HG03135 (cell line): Measurements from ENCODE around the gene PBX1.

ENCODE experiments used
- ATAC-seq: cut with Tn5 transposase; IDR thresholded peaks from one replicate; pipeline ENCODE4 v1.9.1; 2021; ENCODE audit warnings: mild to moderate bottlenecking, moderate library complexity; ENCODE audit not compliant: unreplicated experiment

Gene PBX1

DNA sequence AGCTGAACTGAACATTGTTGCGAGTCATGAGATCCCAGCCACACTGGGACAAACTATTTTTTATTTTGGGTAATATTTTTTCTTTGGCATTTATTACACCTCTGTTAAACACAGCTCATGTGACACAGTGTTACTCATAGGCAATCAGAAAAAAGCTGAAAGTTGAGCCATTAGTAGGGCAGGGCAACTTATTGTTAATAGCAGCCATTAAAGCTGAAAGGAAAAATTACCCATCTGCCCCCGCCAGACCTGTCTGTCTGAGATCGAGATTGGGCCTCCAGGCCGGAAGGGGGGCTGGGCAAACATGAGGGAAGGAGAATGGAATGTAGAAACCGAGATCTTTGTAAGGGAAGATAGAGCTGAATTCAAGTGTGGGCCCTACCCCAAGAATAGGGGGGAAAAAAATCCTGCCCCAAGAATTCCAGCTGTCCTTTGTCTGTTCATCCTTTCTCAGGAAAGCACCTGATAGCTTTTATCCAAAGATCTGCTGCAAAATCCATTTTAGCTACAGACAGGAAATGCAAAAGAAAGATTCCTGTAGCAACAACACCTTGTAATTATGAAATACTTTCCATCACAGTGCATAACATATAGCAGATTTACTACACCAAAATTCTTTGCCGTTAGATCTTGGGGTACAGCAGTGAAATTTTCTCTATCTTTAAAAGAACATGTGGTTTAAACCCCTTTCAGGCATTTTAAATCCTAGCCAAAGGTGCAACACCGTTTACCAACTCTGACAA lies 212.8 kb downstream of the PBX1 start:
- ATAC-seq = no peak

DNA sequence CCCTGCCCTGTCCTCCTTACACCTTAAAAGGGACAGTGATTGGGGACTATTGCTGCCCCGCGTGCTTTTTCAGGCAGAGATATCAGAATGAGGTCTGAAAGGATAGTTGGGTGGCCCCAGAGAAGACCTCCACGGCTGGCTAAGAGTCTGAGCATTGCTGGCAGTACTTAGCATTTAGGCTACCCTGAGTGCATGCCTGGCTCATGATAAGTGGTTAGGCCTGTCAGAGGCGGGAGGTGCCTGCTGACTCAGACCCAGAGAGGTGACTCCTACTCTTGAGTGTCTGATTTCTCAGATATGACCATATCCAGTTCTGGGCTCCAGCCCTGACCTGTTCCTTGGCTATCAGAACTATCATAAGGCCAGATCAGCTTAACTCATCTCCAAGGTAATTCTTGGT lies 213.7 kb downstream of the PBX1 start:
- ATAC-seq = no peak

DNA sequence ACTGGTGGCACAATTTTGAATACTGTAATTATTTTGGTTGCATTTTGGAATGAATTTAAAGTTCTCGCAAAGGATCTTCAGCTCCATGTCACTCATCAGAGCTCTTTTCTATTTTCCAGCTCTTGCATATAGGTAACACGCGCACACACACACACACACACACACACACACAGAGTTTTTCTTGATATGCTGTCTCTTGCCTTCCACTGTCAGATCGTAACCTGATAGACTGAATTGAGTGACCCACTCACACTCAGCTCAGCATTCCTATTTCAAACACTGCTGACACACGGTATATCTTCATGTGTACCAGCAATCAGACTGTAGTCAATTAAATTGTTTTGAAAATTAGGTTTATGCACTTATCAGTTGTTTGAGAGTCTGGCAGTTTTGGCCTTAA lies 214.1 kb downstream of the PBX1 start:
- ATAC-seq = no peak

DNA sequence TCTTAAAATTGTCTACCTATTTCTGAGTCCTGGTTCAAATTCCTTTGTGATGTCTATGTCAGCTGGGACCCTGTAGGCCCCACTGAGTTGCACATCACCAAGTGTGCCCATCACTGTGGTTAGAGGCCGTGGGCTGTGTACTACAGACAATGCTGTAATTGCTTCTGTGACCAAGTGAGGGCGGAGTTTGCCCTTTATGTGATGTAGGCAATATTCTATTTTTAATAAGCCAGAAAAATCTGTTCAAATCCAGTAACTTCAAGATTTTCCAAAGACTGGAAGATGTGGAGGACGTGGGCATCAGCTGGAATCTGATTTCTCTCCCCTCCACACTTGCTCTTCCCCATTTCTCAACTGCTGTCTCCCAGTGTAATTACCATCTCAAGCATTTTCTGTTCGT lies 215.4 kb downstream of the PBX1 start:
- no peak for ATAC-seq

DNA sequence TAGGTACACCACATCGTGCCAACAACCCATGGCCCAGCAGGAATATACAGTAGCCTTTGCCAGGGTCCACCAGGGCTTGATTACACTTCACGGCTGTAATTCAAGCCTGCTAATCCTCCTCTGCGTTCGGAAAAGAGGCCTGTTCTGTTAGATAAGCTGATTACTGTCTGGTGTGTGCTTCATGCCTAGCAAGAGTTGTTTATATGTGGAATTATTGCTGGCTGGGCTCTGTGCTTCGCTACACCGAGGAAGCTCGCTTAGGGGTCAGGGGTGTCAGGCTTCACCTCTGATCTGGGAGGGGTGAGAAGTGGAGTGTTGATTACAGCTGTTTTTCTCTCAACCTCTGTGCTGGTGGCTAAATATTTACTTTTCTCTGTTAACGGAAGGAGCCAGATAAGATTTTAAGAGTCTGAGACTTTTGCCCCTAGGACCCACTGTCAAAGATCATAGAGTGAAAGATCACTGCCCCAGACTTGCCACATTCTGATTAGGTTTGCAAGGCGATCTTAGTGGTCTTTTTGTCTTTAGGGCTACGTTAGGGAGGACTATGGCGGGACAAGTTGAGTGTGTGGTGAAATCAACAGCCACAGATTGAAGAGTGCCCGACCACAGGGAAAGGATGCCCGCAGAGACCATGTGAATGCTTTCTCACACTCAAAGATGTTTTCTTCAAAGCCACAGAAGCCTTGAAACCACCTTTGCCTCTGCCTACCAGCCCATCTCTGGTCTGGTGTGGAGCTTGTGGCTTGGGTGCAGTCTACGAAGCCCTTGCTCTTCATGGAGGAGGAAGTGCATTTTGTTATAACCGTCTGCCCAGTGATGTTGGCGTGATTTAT lies 216.1 kb downstream of the PBX1 start:
- no peak for ATAC-seq

- no peak for ATAC-seq
These were observed 218.5 kb downstream of the PBX1 start for GRCh38 chr1:164777518-164777917.

- no peak for ATAC-seq
These were observed 220.4 kb downstream of the PBX1 start for GRCh38 chr1:164779376-164779775.

DNA sequence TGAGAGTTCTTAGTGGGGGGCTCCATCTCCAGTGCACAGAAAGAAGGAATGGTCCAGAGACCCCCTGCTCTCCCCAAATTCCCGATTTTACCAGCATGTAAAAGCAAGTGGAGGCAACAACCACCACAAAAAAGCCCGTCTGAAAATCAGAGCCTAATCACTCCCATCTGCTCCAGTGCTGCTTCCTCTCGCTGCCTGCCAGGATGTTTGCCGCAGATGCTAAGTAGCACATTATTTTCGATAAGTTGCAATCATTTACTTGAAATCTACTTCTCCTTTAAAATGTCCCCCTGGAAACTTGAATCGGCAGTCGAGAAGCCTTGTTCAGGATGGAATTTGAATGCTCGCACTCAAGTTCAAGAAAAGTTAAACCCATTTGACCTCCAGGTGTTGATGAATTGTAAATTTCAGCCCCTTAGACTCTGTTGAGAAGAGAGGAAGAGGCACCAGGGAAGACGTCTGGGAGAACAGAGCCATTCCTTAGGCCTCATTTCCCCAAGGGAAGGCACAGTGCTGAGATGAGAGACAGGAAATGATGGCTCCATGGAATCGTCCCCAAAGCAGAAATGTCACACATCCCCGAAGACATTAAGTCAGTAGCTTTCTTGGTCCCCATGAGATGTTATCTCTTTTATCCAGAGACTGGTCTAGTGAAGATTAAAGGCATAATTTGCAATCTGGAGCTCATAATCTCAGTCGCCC lies 221.3 kb downstream of the PBX1 start:
- ATAC-seq = no peak

GRCh38 chr1:164780863-164781262 lies 221.9 kb downstream of the PBX1 start:
- ATAC-seq = no peak

DNA sequence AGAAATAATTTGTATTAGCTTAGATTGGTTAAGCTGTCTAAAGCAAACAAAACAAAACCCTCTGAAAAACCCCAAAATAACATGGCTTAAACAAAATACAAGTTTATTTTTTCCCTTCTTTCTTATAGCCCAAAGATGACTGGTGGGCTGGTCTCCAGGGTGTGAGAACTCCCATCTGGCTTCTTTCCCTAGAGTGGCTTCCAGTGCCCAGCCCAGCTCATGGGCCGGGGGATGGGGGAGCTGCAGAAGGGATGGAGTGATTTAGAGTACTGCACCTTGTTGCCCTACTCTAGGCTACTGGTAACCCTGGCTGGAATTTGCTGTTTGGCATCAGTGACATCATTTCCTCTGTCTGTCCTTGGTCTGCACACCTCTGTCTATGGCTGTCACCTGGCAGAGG lies 223.0 kb downstream of the PBX1 start:
- ATAC-seq = no peak

DNA sequence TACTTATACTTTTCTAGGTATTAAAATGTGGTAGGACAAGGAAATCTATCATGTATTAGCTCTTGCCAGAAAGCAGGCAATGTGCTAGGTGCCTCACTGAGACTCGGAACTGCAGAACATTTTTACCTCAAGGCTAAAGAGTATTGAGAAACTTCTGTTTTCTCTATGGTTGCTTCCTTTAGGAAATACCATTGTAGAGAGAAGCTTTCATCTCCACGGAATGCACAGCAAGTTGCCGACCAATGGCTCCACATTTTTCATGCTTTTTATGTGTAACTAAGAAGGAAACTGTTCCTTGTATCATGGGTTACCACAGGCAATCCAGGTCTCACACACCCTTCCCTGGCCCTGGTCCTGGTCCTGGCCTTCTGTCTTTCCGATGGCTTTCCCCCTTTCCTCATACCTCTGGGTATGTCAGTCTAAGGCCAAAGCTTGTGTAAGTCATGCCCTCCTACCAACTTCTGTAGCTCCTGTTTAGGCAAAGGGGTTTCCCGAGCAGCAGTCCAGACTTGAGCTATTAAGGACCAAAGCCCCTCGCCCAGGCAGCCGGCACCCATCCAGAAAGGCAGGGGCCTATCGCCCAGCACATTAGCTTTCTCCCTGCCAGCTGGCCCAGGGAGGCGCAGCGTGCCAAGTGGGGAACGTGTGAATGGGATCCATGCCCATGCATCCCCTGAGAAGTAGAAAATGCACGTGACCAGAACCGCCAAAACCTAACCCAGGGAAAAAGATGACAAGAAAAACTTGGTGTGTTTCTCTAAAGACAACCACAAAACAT lies 225.0 kb downstream of the PBX1 start:
- ATAC-seq = no peak

DNA sequence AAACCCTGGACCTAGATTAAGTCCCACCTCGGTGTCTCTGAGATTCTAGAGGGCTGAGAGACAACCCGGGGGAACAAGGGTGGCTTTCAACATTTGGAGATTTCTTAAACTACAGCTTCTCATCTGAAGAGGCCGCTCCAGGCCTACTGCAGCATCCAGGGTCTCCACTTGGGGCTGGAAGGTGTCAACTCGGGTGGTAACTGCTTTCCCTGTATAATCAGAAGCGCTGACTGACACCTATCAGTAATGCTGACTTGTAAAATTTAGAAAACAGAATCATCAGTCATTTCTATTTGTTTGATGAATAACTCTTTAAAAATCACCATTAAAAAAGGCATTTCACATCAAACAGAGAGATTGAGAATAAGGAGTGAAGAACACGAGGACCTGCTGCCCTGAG lies 226.0 kb downstream of the PBX1 start:
- ATAC-seq = no peak

GRCh38 chr1:164785841-164786534 lies 227.0 kb downstream of the PBX1 start:
- ATAC-seq = no peak

GRCh38 chr1:164786980-164787833 lies 228.2 kb downstream of the PBX1 start:
- ATAC-seq = peak; percentile 89

DNA sequence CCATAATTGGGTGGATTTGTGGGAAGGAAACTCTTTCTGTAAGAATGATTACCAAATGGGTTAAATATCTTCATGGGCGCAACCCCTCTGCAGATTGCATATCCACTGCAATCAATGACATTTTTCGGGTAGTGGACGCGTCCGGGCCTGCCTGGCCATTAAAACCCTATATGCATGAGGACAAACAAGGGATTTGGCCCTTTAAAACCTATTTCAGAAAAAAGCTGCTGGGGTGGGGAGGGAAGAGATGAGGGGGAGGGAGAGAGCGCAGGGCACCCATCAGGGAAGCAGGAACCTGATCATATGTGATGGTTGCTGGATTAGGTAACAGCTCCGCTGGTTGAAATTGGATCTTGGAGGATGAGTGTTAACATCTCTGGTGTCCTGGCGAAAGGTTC lies 228.8 kb downstream of the PBX1 start:
- ATAC-seq = no peak

GRCh38 chr1:164790081-164790480 lies 231.1 kb downstream of the PBX1 start:
- no peak for ATAC-seq

DNA sequence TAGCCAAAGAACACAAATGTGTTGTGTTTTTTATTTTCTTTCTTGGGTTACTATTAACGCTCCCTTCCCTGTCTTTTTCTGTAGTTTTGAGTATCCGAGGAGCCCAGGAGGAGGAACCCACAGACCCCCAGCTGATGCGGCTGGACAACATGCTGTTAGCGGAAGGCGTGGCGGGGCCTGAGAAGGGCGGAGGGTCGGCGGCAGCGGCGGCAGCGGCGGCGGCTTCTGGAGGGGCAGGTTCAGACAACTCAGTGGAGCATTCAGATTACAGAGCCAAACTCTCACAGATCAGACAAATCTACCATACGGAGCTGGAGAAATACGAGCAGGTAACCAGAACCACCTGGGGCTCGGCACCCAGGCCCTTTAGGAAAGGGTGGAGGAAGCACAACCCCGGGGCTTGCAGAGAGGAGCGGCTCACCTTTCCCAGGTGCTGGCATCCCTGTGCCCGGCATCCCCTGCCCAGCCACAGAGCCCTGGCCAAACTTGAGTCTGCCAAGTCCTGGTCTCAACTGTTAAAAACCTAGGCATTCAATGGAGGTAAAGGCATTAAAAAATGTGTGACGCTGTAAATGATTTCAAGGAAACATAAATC lies 233.5 kb downstream of the PBX1 start:
- no peak for ATAC-seq

- ATAC-seq = no peak
These were observed 235.4 kb downstream of the PBX1 start for GRCh38 chr1:164794356-164794755.

DNA sequence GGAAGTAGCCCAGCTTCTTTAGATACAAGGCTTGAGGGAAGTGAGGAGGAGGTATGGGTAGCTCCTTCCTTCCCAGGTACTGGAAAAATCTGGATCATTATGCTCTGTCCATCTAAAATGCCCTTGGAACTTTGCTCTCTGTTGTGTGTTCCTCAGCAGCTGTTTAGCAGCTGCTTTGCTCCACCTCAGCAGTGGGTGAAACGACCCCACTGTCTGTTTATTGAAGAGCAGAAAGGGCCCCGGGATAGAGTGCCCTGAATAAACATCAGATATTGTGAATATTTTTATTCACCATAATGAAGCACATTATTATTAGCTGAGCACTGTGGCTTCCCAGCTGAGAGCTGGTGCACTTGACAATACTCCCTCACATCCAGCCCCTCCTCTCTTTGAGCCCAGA lies 237.9 kb downstream of the PBX1 start:
- ATAC-seq = no peak
